GM12878 (cell line): ENCODE results near the gene TMCC2.

Experiments used
- CBX5 ChIP-seq: sonication (generic); IDR thresholded peaks from 2 replicates; pipeline ENCODE4 v1.6.1; 2016; ENCODE audit warnings: low read depth, moderate library complexity, mild to moderate bottlenecking, inconsistent platforms
- CEBPB ChIP-seq, 2 experiments: fragments of 150-350 bp in 1 of 2; IDR thresholded peaks; 2 replicates each; pipeline ENCODE4 v1.6.1; 2012 to 2014; ENCODE audit warnings: low read depth in 2 of 2, low read length in 2 of 2, borderline replicate concordance in 1 of 2, inconsistent platforms in 1 of 2
- KDM1A ChIP-seq: fragments of 200-600 bp; sonication (generic); IDR thresholded peaks from 2 replicates; pipeline ENCODE4 v1.6.1; 2016; ENCODE audit warnings: borderline replicate concordance
- POLR2AphosphoS5 ChIP-seq: IDR thresholded peaks from 2 replicates; pipeline ENCODE4 v1.6.1; 2011; ENCODE audit warnings: mild to moderate bottlenecking, low read length, inconsistent platforms
- SIN3A ChIP-seq: IDR thresholded peaks from 2 replicates; pipeline ENCODE4 v1.6.1; 2012; ENCODE audit warnings: low read depth, low read length, improper control_type of control experiment
- SPI1 ChIP-seq: IDR thresholded peaks from 2 replicates; pipeline ENCODE4 v1.6.1; 2011; ENCODE audit warnings: low read depth, mild to moderate bottlenecking, low read length, moderate library complexity, borderline replicate concordance; ENCODE audit not compliant: insufficient read depth

DNA sequence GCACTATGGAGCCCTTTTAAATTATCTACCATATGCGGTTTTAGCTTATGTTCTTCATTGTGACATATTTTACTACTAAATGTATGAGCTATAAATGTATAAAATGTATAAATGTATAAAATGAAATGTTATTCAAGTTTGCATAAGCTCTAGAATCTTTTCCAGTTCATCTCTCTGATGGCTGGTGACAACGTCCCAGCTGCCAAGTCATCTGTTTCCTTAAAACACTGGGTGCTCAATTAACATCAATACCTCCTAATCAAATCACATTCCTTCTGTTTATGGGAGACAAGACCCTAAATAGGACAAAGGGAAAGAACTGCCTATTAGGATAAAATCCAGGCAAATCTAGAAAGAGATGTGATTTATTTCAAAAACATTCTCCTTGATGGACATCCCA is 39.1 kb upstream of the TMCC2 start:
- TF ChIP-seq SPI1 (no peak), KDM1A (no peak), CEBPB (IDR thresholded peaks at IDR 0.05; ENCODE audit: borderline replicate concordance in 1 of 2, low read depth in 2 of 2, low read length in 2 of 2) (no peak), POLR2AphosphoS5 (no peak), SIN3A (no peak), CBX5 (no peak)
